A673 (cell line): Measurements from ENCODE around the gene IKZF3.

Experiments
- EZH2 ChIP-seq: fragments of 200-600 bp; sonication (generic); IDR thresholded peaks from 2 replicates; pipeline ENCODE4 v1.6.1; 2017; ENCODE audit warnings: borderline replicate concordance, low read depth, mild to moderate bottlenecking, mixed read lengths, antibody characterized with exemption, low read length; ENCODE audit not compliant: poor library complexity, severe bottlenecking
- TF ChIP-seq, protein P1 (sequence below): fragments of 300-800, 200-600 bp; sonication (generic); conservative IDR thresholded peaks from 2 replicates; pipeline ENCODE4 v1.5.1; 2017; ENCODE audit warnings: low read depth, mild to moderate bottlenecking, antibody characterized with exemption, low read length, moderate library complexity, mixed read lengths

DNA sequence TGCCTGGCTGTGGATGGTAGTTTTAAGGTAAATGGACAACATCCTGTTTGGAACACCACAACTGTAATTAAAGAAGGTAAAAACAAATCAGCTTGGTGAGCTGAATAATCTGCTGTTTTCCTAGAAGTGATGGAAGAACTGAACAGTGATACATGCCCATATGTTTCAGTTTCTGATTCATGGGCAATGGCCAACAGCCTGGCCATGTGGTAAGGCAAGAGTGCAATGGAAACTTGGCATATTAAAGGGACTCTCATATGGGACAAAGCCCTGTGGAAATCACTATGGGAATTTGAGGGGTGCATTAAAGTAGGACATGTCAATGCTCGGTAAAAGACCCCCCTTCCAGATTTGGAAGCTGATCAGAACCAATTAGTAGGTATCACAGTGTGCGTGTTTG lies 37.8 kb downstream of the IKZF3 start:
- TF ChIP-seq, protein P1, sequence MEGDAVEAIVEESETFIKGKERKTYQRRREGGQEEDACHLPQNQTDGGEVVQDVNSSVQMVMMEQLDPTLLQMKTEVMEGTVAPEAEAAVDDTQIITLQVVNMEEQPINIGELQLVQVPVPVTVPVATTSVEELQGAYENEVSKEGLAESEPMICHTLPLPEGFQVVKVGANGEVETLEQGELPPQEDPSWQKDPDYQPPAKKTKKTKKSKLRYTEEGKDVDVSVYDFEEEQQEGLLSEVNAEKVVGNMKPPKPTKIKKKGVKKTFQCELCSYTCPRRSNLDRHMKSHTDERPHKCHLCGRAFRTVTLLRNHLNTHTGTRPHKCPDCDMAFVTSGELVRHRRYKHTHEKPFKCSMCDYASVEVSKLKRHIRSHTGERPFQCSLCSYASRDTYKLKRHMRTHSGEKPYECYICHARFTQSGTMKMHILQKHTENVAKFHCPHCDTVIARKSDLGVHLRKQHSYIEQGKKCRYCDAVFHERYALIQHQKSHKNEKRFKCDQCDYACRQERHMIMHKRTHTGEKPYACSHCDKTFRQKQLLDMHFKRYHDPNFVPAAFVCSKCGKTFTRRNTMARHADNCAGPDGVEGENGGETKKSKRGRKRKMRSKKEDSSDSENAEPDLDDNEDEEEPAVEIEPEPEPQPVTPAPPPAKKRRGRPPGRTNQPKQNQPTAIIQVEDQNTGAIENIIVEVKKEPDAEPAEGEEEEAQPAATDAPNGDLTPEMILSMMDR = no peak
- no peak for TF ChIP-seq EZH2
